HG03175 (cell line): Measurements from ENCODE around the gene PAXIP1.

ENCODE experiments used
- ATAC-seq: cut with Tn5 transposase; IDR thresholded peaks from one replicate; pipeline ENCODE4 v1.9.1; 2021; ENCODE audit warnings: mild to moderate bottlenecking, moderate library complexity; ENCODE audit not compliant: unreplicated experiment

The PAXIP1 gene

DNA sequence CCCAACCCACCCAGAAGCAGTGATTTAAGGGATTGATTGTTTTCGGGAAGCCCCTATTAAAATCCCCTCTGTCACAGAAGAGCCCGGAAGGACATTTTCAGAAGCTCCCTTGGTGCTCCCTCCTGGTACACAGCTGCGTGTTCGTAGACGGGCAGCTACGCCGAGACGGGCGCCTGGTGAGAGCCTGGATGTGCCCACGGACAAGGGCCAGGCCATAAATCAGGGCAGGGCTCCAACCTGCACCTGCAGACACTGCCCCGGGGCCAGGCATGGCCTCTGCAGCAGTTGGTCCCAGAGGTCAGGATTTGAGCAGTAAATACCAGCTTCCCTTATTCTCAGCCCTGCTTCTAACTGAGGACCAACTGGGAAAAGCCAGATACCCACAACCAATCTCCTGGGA is 106.8 kb downstream of the PAXIP1 start:
- ATAC-seq, result no peak
